CD14-positive monocyte (primary cell): Measurements from ENCODE around the gene CEND1. TPM values are rescaled to one million over a fixed set of nuclear protein-coding genes. Genes with fewer than 3 reads are reported as not detected.

Source experiments
- DNase-seq, 3 donors: peaks; one replicate each; pipeline ENCODE4 v3.0.0-alpha.2; 2011 to 2022
- H2AFZ ChIP-seq: 2 replicates; pipeline ENCODE4 v1.6.0; 2012; ENCODE audit warnings: mild to moderate bottlenecking, low read depth, low read length, inconsistent platforms; ENCODE audit not compliant: insufficient read depth, poor library complexity, severe bottlenecking
- H3K27ac ChIP-seq, 2 donors: 1 replicate in 1 of 2; 2 replicates in 1 of 2; pipeline ENCODE4 v1.5.1; 2012 to 2013; ENCODE audit warnings: low read length in 2 of 2, control low read depth in 1 of 2, inconsistent platforms in 1 of 2, low read depth in 1 of 2, mild to moderate bottlenecking in 1 of 2
- H3K27me3 ChIP-seq, 2 donors: one replicate each; pipeline versions ENCODE4 v1.6.0 to v1.6.1; 2011 to 2013; ENCODE audit warnings: low read length in 2 of 2; ENCODE audit not compliant: control insufficient read depth in 2 of 2, insufficient read depth in 2 of 2
- H3K36me3 ChIP-seq, 2 donors: replicated peaks in 1 of 2; 1 replicate in 1 of 2; 2 replicates in 1 of 2; pipeline versions ENCODE4 v1.5.1 to v1.6.1; 2012 to 2013; ENCODE audit warnings: low read length in 2 of 2, control low read depth in 1 of 2, inconsistent platforms in 1 of 2, mild to moderate bottlenecking in 1 of 2; ENCODE audit not compliant: insufficient read depth in 2 of 2, control insufficient read depth in 1 of 2
- H3K4me1 ChIP-seq, 2 donors: 1 replicate in 1 of 2; 2 replicates in 1 of 2; pipeline versions ENCODE4 v1.5.1 to v1.6.1; 2012 to 2013; ENCODE audit warnings: low read length in 2 of 2, control low read depth in 1 of 2, inconsistent platforms in 1 of 2, mild to moderate bottlenecking in 1 of 2, moderate library complexity in 1 of 2; ENCODE audit not compliant: insufficient read depth in 2 of 2, control insufficient read depth in 1 of 2
- H3K4me2 ChIP-seq: replicated peaks from 2 replicates; pipeline ENCODE3; 2012; ENCODE audit warnings: low read length, moderate library complexity, mild to moderate bottlenecking; ENCODE audit not compliant: poor library complexity, severe bottlenecking; ENCODE audit errors: extremely low read depth
- H3K4me3 ChIP-seq, 3 experiments: fragments of 200-600 bp in 1 of 3; sonication (generic) in 1 of 3; replicated peaks in 1 of 3; 1 replicate in 2 of 3; 2 replicates in 1 of 3; pipeline ENCODE4 v1.5.1; 2011 to 2013; ENCODE audit warnings: low read length in 3 of 3, mild to moderate bottlenecking in 3 of 3, control low read depth in 2 of 3, low read depth in 2 of 3, inconsistent platforms in 1 of 3, moderate library complexity in 1 of 3
- H3K79me2 ChIP-seq: 2 replicates; pipeline ENCODE4 v1.6.0; 2012; ENCODE audit warnings: mild to moderate bottlenecking, control low read depth, inconsistent platforms, low read length, moderate library complexity; ENCODE audit not compliant: insufficient read depth
- H3K9ac ChIP-seq: 2 replicates; pipeline ENCODE4 v1.6.0; 2017; ENCODE audit warnings: low read length, mild to moderate bottlenecking; ENCODE audit not compliant: insufficient read depth, poor library complexity, severe bottlenecking
- H3K9me3 ChIP-seq, 2 donors: replicated peaks in 1 of 2; 1 replicate in 1 of 2; 2 replicates in 1 of 2; pipeline versions ENCODE4 v1.5.1 to v1.6.1; 2012 to 2013; ENCODE audit warnings: low read length in 2 of 2, control low read depth in 1 of 2; ENCODE audit not compliant: control insufficient read depth in 1 of 2, insufficient read depth in 1 of 2
- H4K20me1 ChIP-seq: 2 replicates; pipeline ENCODE4 v1.6.0; 2012; ENCODE audit warnings: mild to moderate bottlenecking, low read length, control low read depth, moderate library complexity; ENCODE audit not compliant: insufficient read depth
- H3K27ac Mint-ChIP-seq, 7 donors: one replicate each; pipeline ENCODE4 v1.8.0; 2020; ENCODE audit warnings: mild to moderate bottlenecking in 7 of 7, mixed read lengths in 7 of 7, moderate library complexity in 6 of 7, inconsistent platforms in 2 of 7
- H3K27me3 Mint-ChIP-seq, 3 donors: one replicate each; pipeline ENCODE4 v1.8.0; 2021 to 2022; ENCODE audit warnings: low read depth in 3 of 3, mild to moderate bottlenecking in 3 of 3, mixed read lengths in 3 of 3, moderate library complexity in 3 of 3, inconsistent platforms in 1 of 3
- H3K36me3 Mint-ChIP-seq, 2 donors: one replicate each; pipeline ENCODE4 v1.8.0; 2020; ENCODE audit warnings: mixed read lengths in 2 of 2, inconsistent platforms in 1 of 2, mild to moderate bottlenecking in 1 of 2
- H3K4me1 Mint-ChIP-seq: one replicate; pipeline ENCODE4 v1.8.0; 2020; ENCODE audit warnings: mild to moderate bottlenecking, mixed read lengths
- H3K4me3 Mint-ChIP-seq, 2 donors: one replicate each; pipeline ENCODE4 v1.8.0; 2020; ENCODE audit warnings: mild to moderate bottlenecking in 2 of 2, mixed read lengths in 2 of 2, moderate library complexity in 1 of 2
- H3K9me3 Mint-ChIP-seq, 7 donors: one replicate each; pipeline ENCODE4 v1.8.0; 2020 to 2022; ENCODE audit warnings: mixed read lengths in 7 of 7, mild to moderate bottlenecking in 6 of 7, moderate library complexity in 6 of 7, inconsistent platforms in 2 of 7
- WGBS: methylation state at CpG from one replicate; pipeline ENCODE4 v1.1.5; 2013; ENCODE audit warnings: missing lambda C conversion rate; ENCODE audit not compliant: insufficient coverage; 5-methylcytosine and 5-hydroxymethylcytosine counted together
- intact Hi-C, 2 donors: fragments of 100-400 bp; cut with micrococcal nuclease; formaldehyde crosslinking; loops; one replicate each; pipeline versions ENCODE4 v1.15.0 to v1.15.1; 2023
- polyA plus RNA-seq, 3 donors: library from polyadenylated mRNA; depleted of rRNA in 1 of 3; unstranded in 2 of 3; stranded (reverse) in 1 of 3; fragments of 300-500 nt in 2 of 3; fragments of >200 nt in 1 of 3; fragmentation: Illumina TruSeq in 2 of 3; gene quantifications; 1 replicate in 2 of 3; 2 replicates in 1 of 3; pipeline ENCODE4 v1.2.3, GENCODE V29; 2012 to 2021
- TF ChIP-seq, protein P1 (sequence below): fragments of 200-600 bp; IDR thresholded peaks from one replicate; pipeline ENCODE4 v1.8.0; 2022; ENCODE audit warnings: antibody characterized with exemption, mild to moderate bottlenecking

Gene CEND1
- polyA plus RNA-seq, 3 donors: not detected

- H3K4me3 Mint-ChIP-seq: peak overlapping the region; percentile 84 to 87
Measured at GRCh38 chr11:833849-834311, 44.0 kb upstream of the CEND1 start.

GRCh38 chr11:833114-833791, 43.4 kb upstream of the CEND1 start:
- peaks cover 10 to 52% of the 10 kb centered on the region in 2 donors for H3K27me3 ChIP-seq
- DNase-seq: peak; percentile 34 to 48 (median 46)

More at GRCh38 chr11:833849-834311, 44.0 kb upstream of the CEND1 start:
- H3K4me3 ChIP-seq: peak overlapping the region; percentile 47 to 85 (median 56)
- Mint-ChIP-seq H3K27me3 (peaks cover 27 to 61% (median 33%) of the 10 kb centered on the region in 3 donors), H3K36me3 (peaks cover 26 to 27% of the 10 kb centered on the region in 2 donors), H3K9me3 (peaks cover 0 to 17% (median 1%) of the 10 kb centered on the region in 7 donors), H3K4me1 (peaks cover 52% of the 10 kb centered on the region), H3K27ac (peak overlapping the region; percentile 63 to 95 (median 86))
- H3K27me3 ChIP-seq: peaks cover 10 to 46% of the 10 kb centered on the region in 2 donors
- H3K9ac ChIP-seq: peak overlapping the region; percentile 66
- H3K4me2 ChIP-seq: peak overlapping the region; percentile 91
- H2AFZ ChIP-seq: no peak overlapping the region
- no peaks in the 10 kb centered on the region for H3K9me3 ChIP-seq
- intact Hi-C loops: loop anchor here in 1 of 2 donors (2.0 kb wide), 1 partner anchor 13 kb away; no protein-coding TSS in a partner anchor
- H3K79me2 ChIP-seq: peaks cover 21% of the 10 kb centered on the region
- peak overlapping the region in 1 of 2 donors; percentile 71 for H3K27ac ChIP-seq
- H3K4me1 ChIP-seq: peaks cover 57 to 61% of the 10 kb centered on the region in 2 donors
- whole genome bisulfite sequencing: 60% methylated on average over 2 of the region's 9 CpGs
- TF ChIP-seq, protein P1, sequence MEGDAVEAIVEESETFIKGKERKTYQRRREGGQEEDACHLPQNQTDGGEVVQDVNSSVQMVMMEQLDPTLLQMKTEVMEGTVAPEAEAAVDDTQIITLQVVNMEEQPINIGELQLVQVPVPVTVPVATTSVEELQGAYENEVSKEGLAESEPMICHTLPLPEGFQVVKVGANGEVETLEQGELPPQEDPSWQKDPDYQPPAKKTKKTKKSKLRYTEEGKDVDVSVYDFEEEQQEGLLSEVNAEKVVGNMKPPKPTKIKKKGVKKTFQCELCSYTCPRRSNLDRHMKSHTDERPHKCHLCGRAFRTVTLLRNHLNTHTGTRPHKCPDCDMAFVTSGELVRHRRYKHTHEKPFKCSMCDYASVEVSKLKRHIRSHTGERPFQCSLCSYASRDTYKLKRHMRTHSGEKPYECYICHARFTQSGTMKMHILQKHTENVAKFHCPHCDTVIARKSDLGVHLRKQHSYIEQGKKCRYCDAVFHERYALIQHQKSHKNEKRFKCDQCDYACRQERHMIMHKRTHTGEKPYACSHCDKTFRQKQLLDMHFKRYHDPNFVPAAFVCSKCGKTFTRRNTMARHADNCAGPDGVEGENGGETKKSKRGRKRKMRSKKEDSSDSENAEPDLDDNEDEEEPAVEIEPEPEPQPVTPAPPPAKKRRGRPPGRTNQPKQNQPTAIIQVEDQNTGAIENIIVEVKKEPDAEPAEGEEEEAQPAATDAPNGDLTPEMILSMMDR: no peak
- no peak for DNase-seq
- H4K20me1 ChIP-seq: peaks cover 78% of the 10 kb centered on the region
- H3K36me3 ChIP-seq: peaks cover 26 to 29% of the 10 kb centered on the region in 2 donors

More at GRCh38 chr11:833114-833791, 43.4 kb upstream of the CEND1 start:
- intact Hi-C loops: no loop called here
- H3K4me1 Mint-ChIP-seq: peaks cover 58% of the 10 kb centered on the region
- peaks cover 0 to 17% (median 1%) of the 10 kb centered on the region in 7 donors for H3K9me3 Mint-ChIP-seq
- WGBS: under 1% methylated on average over 50 of the region's 55 CpGs
- H3K4me2 ChIP-seq: peak overlapping the region; percentile 91
- peaks cover 32 to 67% (median 39%) of the 10 kb centered on the region in 3 donors for H3K27me3 Mint-ChIP-seq
- peak overlapping the region in 1 of 2 donors; percentile 71 for H3K27ac ChIP-seq
- H3K79me2 ChIP-seq: peaks cover 21% of the 10 kb centered on the region
- TF ChIP-seq, protein P1: no peak
- H3K4me1 ChIP-seq: peaks cover 63 to 67% of the 10 kb centered on the region in 2 donors
- H2AFZ ChIP-seq: no peak overlapping the region
- H3K4me3 ChIP-seq: peak overlapping the region; percentile 47 to 85 (median 56)
- H3K27ac Mint-ChIP-seq: peak overlapping the region in 4 of 7 donors; percentile 76 to 95 (median 90)
- peak overlapping the region; percentile 66 for H3K9ac ChIP-seq
- no peaks in the 10 kb centered on the region for H3K9me3 ChIP-seq
- H3K36me3 ChIP-seq: peaks cover 19 to 22% of the 10 kb centered on the region in 2 donors
- peak overlapping the region; percentile 84 to 87 for H3K4me3 Mint-ChIP-seq
- H4K20me1 ChIP-seq: peaks cover 72% of the 10 kb centered on the region
- peaks cover 21 to 22% of the 10 kb centered on the region in 2 donors for H3K36me3 Mint-ChIP-seq
